Endothelial cell of umbilical vein (primary cell): Measurements from ENCODE around the gene PGA5. TPM values are rescaled to one million over a fixed set of nuclear protein-coding genes. Genes with fewer than 3 reads are reported as not detected.
"Not testable (repeated sequence)": the region's sequence is repeated elsewhere in the genome, so short reads cannot be mapped to it uniquely, and the experiment has no call there.

ENCODE experiments used
- BruUV-seq: library from RNA; stranded (reverse); fragments of 400-500 nt; replicated peaks from 2 replicates; lab custom pipeline; 2021; lab: Mats Ljungman, UMichigan
- CTCF ChIA-PET: fragments of 300-600, 350-600 bp; sonication (Branson Sonifier 250); formaldehyde crosslinking; loops from one replicate; lab custom pipeline; 2021; ENCODE audit warnings: antibody characterized with exemption, inconsistent platforms; lab: Charles Lee
- POLR2A ChIA-PET: fragments of 300-600, 350-600 bp; sonication (Branson Sonifier 250); formaldehyde crosslinking; loops from one replicate; lab custom pipeline; 2021; ENCODE audit warnings: antibody characterized with exemption, inconsistent platforms; lab: Charles Lee
- DNase-seq: peaks from one replicate; pipeline ENCODE4 v3.0.0-alpha.2; 2011; ENCODE audit warnings: low read depth, low spot score
- FAIRE-seq: peaks from 2 replicates; lab custom pipeline; 2011; peaks lifted over from hg19 to GRCh38; lab: Jason Lieb, UNC
- H2AFZ ChIP-seq: 2 replicates; pipeline ENCODE4 v1.6.0; 2012; ENCODE audit warnings: low read depth, low read length, control low read depth, inconsistent platforms
- H3K27ac ChIP-seq: 2 replicates; pipeline ENCODE4 v1.5.1; 2011; ENCODE audit warnings: low read depth, mild to moderate bottlenecking, control low read depth, low read length, moderate library complexity; ENCODE audit not compliant: insufficient read depth
- H3K27me3 ChIP-seq, 2 experiments: 2 replicates each; pipeline versions ENCODE4 v1.6.0 to v1.6.1; 2011; ENCODE audit warnings: low read length in 2 of 2, mixed read lengths in 1 of 2; ENCODE audit not compliant: control insufficient read depth in 2 of 2, insufficient read depth in 2 of 2
- H3K36me3 ChIP-seq, 2 experiments: 2 replicates in 1 of 2; 3 replicates in 1 of 2; pipeline ENCODE4 v1.5.1; 2011; ENCODE audit warnings: low read length in 2 of 2, mild to moderate bottlenecking in 1 of 2, moderate library complexity in 1 of 2; ENCODE audit not compliant: control insufficient read depth in 2 of 2, insufficient read depth in 2 of 2; ENCODE audit errors: extremely low read depth in 1 of 2
- H3K4me1 ChIP-seq: 3 replicates; pipeline ENCODE4 v1.5.1; 2011; ENCODE audit warnings: mild to moderate bottlenecking, low read length; ENCODE audit not compliant: control insufficient read depth, insufficient read depth; ENCODE audit errors: extremely low read depth
- H3K4me2 ChIP-seq: 2 replicates; pipeline ENCODE4 v1.6.1; 2011; ENCODE audit warnings: low read length, control low read depth, mixed read lengths; ENCODE audit not compliant: insufficient read depth
- H3K4me3 ChIP-seq, 3 experiments: fragments of 200-600 bp in 1 of 3; sonication (generic), shearing (Covaris generic) in 1 of 3; replicated peaks in 1 of 3; 2 replicates each; pipeline ENCODE4 v1.5.1; 2011 to 2016; ENCODE audit warnings: control low read depth in 3 of 3, low read length in 3 of 3, mild to moderate bottlenecking in 2 of 3, inconsistent platforms in 1 of 3, low read depth in 1 of 3, moderate library complexity in 1 of 3; ENCODE audit not compliant: insufficient read depth in 1 of 3
- H3K79me2 ChIP-seq: 2 replicates; pipeline ENCODE4 v1.6.0; 2012; ENCODE audit warnings: low read length, inconsistent platforms; ENCODE audit not compliant: control insufficient read depth, insufficient read depth
- H3K9ac ChIP-seq: replicated peaks from 2 replicates; pipeline ENCODE3; 2011; ENCODE audit warnings: low read length, control low read depth; ENCODE audit not compliant: insufficient read depth; ENCODE audit errors: extremely low read depth
- H3K9me1 ChIP-seq: replicated peaks from 3 replicates; pipeline ENCODE4 v1.6.0; 2011; ENCODE audit warnings: mild to moderate bottlenecking, low read length; ENCODE audit not compliant: control insufficient read depth, insufficient read depth; ENCODE audit errors: extremely low read depth
- H3K9me3 ChIP-seq: replicated peaks from 2 replicates; pipeline ENCODE4 v1.5.1; 2012; ENCODE audit warnings: low read length, inconsistent platforms; ENCODE audit not compliant: control insufficient read depth, insufficient read depth
- H4K20me1 ChIP-seq: replicated peaks from 2 replicates; pipeline ENCODE3; 2011; ENCODE audit warnings: mild to moderate bottlenecking, low read length; ENCODE audit not compliant: control insufficient read depth, insufficient read depth; ENCODE audit errors: extremely low read depth
- dilution Hi-C: fragments of 300-500 bp; cut with MboI; formaldehyde crosslinking; loops from one replicate; pipeline ENCODE4 v1.15.0; 2019; ENCODE audit warnings: low sequenced_read_pairs; ENCODE audit not compliant: extremely low pct_ligation_motif_present
- intact Hi-C: fragments of 100-400 bp; cut with micrococcal nuclease; formaldehyde crosslinking; loops from one replicate; pipeline ENCODE4 v1.10.0; 2022
- polyA plus RNA-seq, 4 experiments: library from polyadenylated mRNA; depleted of rRNA in 3 of 4; stranded (reverse) in 3 of 4; unstranded in 1 of 4; fragments of >200 nt; gene quantifications; 2 replicates each; pipeline versions ENCODE4 v1.2.1 to v1.2.3, GENCODE V29; 2011 to 2012; ENCODE audit warnings: missing spikeins in 1 of 4
- total RNA-seq: library from RNA; stranded (reverse); gene quantifications from 2 replicates; pipeline ENCODE4 v1.2.3, GENCODE V29; 2021

Gene PGA5
- total and polyA plus RNA-seq, 2 donors (not counting 3 experiments of a cell fraction or from before 2014, with no cell fraction given), result not detected

GRCh38 chr11:61237130-61237529 lies 3.8 kb upstream of the PGA5 start:
- dilution Hi-C loops, H2AFZ ChIP-seq, H4K20me1 ChIP-seq, H3K4me3 ChIP-seq, H3K4me1 ChIP-seq, H3K36me3 ChIP-seq, DNase-seq, intact Hi-C loops, H3K9me3 ChIP-seq, H3K4me2 ChIP-seq, BruUV-seq, H3K27ac ChIP-seq, H3K9me1 ChIP-seq, POLR2A ChIA-PET, CTCF ChIA-PET, H3K9ac ChIP-seq, H3K27me3 ChIP-seq, H3K79me2 ChIP-seq, FAIRE-seq: not testable (repeated sequence)

GRCh38 chr11:61240288-61240687 lies 687 bp upstream of the PGA5 start:
- CTCF ChIA-PET, intact Hi-C loops, BruUV-seq, H3K27me3 ChIP-seq, H3K9me1 ChIP-seq, H3K4me2 ChIP-seq, FAIRE-seq, H2AFZ ChIP-seq, POLR2A ChIA-PET, H3K79me2 ChIP-seq, DNase-seq, H3K9ac ChIP-seq, H3K27ac ChIP-seq, H3K9me3 ChIP-seq, dilution Hi-C loops, H3K4me3 ChIP-seq, H3K4me1 ChIP-seq, H3K36me3 ChIP-seq, H4K20me1 ChIP-seq: not testable (repeated sequence)

- DNase-seq, intact Hi-C loops, dilution Hi-C loops, H3K9me1 ChIP-seq, H4K20me1 ChIP-seq, FAIRE-seq, H3K9me3 ChIP-seq, H2AFZ ChIP-seq, H3K4me2 ChIP-seq, BruUV-seq, H3K36me3 ChIP-seq, H3K4me3 ChIP-seq, CTCF ChIA-PET, H3K27ac ChIP-seq, H3K27me3 ChIP-seq, POLR2A ChIA-PET, H3K9ac ChIP-seq, H3K4me1 ChIP-seq, H3K79me2 ChIP-seq: not testable (repeated sequence)
These were observed 551 bp downstream of the PGA5 start for GRCh38 chr11:61241526-61241925.

- H3K9me1 ChIP-seq, BruUV-seq, H3K4me3 ChIP-seq, DNase-seq, POLR2A ChIA-PET, H3K27me3 ChIP-seq, FAIRE-seq, intact Hi-C loops, H4K20me1 ChIP-seq, H3K36me3 ChIP-seq, dilution Hi-C loops, H3K27ac ChIP-seq, H3K79me2 ChIP-seq, H3K9ac ChIP-seq, H3K9me3 ChIP-seq, H3K4me1 ChIP-seq, H2AFZ ChIP-seq, CTCF ChIA-PET, H3K4me2 ChIP-seq: not testable (repeated sequence)
These were observed 4.4 kb downstream of the PGA5 start for GRCh38 chr11:61245284-61245964.
